HepG2 (cell line): ENCODE measurements around the gene RNASE13. TPM values are rescaled to one million over a fixed set of nuclear protein-coding genes. Genes with fewer than 3 reads are reported as not detected.
A peak's percentile ranks its signal among the peaks of the same experiment; 100 is the strongest.
"Not testable (repeated sequence)": the region's sequence is repeated elsewhere in the genome, so short reads cannot be mapped to it uniquely, and the experiment has no call there.

Experiments used
- ATAC-seq: fragments of 200-7000 bp; cut with Tn5 transposase; 3 replicates; pipeline ENCODE4 v1.9.1; 2020; ENCODE audit warnings: mild to moderate bottlenecking, moderate library complexity
- BruUV-seq: library from RNA; stranded (reverse); fragments of 400-500 nt; replicated peaks from 2 replicates; lab custom pipeline; 2021; lab: Mats Ljungman, UMichigan
- CTCF ChIA-PET: fragments of 300-600 bp; formaldehyde crosslinking; extraction: SDS; loops from one replicate; lab custom pipeline; 2021; ENCODE audit warnings: low total read pairs, inconsistent platforms, low intra/inter-chr PET ratio; lab: Yijun Ruan, JAX
- POLR2A ChIA-PET: fragments of 350-600 bp; sonication (Branson Sonifier 250); formaldehyde crosslinking; loops from one replicate; lab custom pipeline; 2020; ENCODE audit warnings: antibody characterized with exemption, inconsistent platforms; lab: Yijun Ruan, JAX
- DNase-seq: peaks from one replicate; pipeline ENCODE4 v3.0.0-alpha.2; 2015; ENCODE audit warnings: low spot score
- FAIRE-seq: peaks from 3 replicates; lab custom pipeline; 2011; peaks lifted over from hg19 to GRCh38; lab: Jason Lieb, UNC
- H2AFZ ChIP-seq: one replicate; pipeline ENCODE4 v1.6.1; 2011; ENCODE audit warnings: low read length, inconsistent platforms
- H3K27ac ChIP-seq: fragments of 300-600 bp; 3 replicates; pipeline ENCODE4 v1.8.0; 2011; ENCODE audit warnings: mixed run types, mild to moderate bottlenecking, mixed read lengths, low read length, inconsistent platforms; ENCODE audit not compliant: insufficient read depth; ENCODE audit errors: extremely low read length
- H3K27me3 ChIP-seq, 2 experiments: fragments of 200-600 bp in 1 of 2; 2 replicates in 1 of 2; 3 replicates in 1 of 2; pipeline versions ENCODE4 v1.6.0 to v1.8.0; 2011; ENCODE audit warnings: low read length in 2 of 2, mild to moderate bottlenecking in 2 of 2, moderate library complexity in 2 of 2, inconsistent platforms in 1 of 2; ENCODE audit not compliant: insufficient read depth in 2 of 2, control insufficient read depth in 1 of 2
- H3K36me3 ChIP-seq, 2 experiments: fragments of 200-600 bp in 1 of 2; replicated peaks in 1 of 2; 2 replicates in 1 of 2; 3 replicates in 1 of 2; pipeline versions ENCODE4 v1.5.1 to v1.8.0; 2011; ENCODE audit warnings: low read length in 2 of 2, inconsistent platforms in 1 of 2; ENCODE audit not compliant: insufficient read depth in 2 of 2, control insufficient read depth in 1 of 2
- H3K4me1 ChIP-seq: 2 replicates; pipeline ENCODE4 v1.5.1; 2012; ENCODE audit warnings: low read length, inconsistent platforms; ENCODE audit not compliant: insufficient read depth
- H3K4me2 ChIP-seq: 2 replicates; pipeline ENCODE4 v1.6.0; 2011; ENCODE audit warnings: low read depth, low read length, inconsistent platforms
- H3K4me3 ChIP-seq, 3 experiments: fragments of 200-600 bp in 1 of 3; sonication (generic), shearing (Covaris generic) in 1 of 3; replicated peaks in 1 of 3; 2 replicates each; pipeline ENCODE4 v1.5.1; 2011 to 2016; ENCODE audit warnings: low read length in 3 of 3, inconsistent platforms in 2 of 3, low read depth in 2 of 3, mild to moderate bottlenecking in 2 of 3, control low read depth in 1 of 3, mixed read lengths in 1 of 3; ENCODE audit not compliant: insufficient read depth in 1 of 3
- H3K79me2 ChIP-seq: one replicate; pipeline ENCODE4 v1.6.1; 2011; ENCODE audit warnings: low read length, inconsistent platforms; ENCODE audit not compliant: insufficient read depth
- H3K9ac ChIP-seq: 2 replicates; pipeline ENCODE4 v1.6.0; 2011; ENCODE audit warnings: mild to moderate bottlenecking, low read depth, low read length, inconsistent platforms; ENCODE audit not compliant: insufficient read depth
- H3K9me3 ChIP-seq: 2 replicates; pipeline ENCODE4 v1.5.1; 2012; ENCODE audit warnings: mild to moderate bottlenecking, low read length
- H4K20me1 ChIP-seq: 2 replicates; pipeline ENCODE4 v1.6.0; 2011; ENCODE audit warnings: inconsistent platforms, mild to moderate bottlenecking, low read length, moderate library complexity; ENCODE audit not compliant: insufficient read depth
- ARNT ChIP-seq: fragments of 450-650 bp; IDR thresholded peaks from 2 replicates; pipeline ENCODE4 v1.6.1; 2017
- ATF1 ChIP-seq: IDR thresholded peaks from 2 replicates; pipeline ENCODE4 v1.6.1; 2016; ENCODE audit warnings: mild to moderate bottlenecking, control low read depth
- HDAC6 ChIP-seq: fragments of 200-600 bp; sonication (generic); IDR thresholded peaks from 2 replicates; pipeline ENCODE4 v1.7.0; 2017; ENCODE audit warnings: mild to moderate bottlenecking, antibody characterized with exemption, low read length, low read depth
- KAT8 ChIP-seq: IDR thresholded peaks from 2 replicates; pipeline ENCODE4 v1.6.1; 2016; ENCODE audit warnings: missing genetic modification reagents, missing compliant biosample characterization
- KMT2A ChIP-seq: sonication (generic); formaldehyde crosslinking; IDR thresholded peaks from 2 replicates; pipeline ENCODE4 v1.4.0; 2020; ENCODE audit warnings: missing genetic modification reagents
- NAIF1 ChIP-seq: sonication (generic); formaldehyde crosslinking; IDR thresholded peaks from 2 replicates; pipeline ENCODE4 v1.5.0; 2020; ENCODE audit warnings: mild to moderate bottlenecking, missing genetic modification reagents, borderline replicate concordance
- NCOR1 ChIP-seq: fragments of 200-600 bp; sonication (generic); IDR thresholded peaks from 2 replicates; pipeline ENCODE4 v1.7.0; 2017; ENCODE audit warnings: antibody characterized with exemption, low read length, borderline replicate concordance
- RBAK ChIP-seq: sonication (generic); formaldehyde crosslinking; IDR thresholded peaks from 2 replicates; pipeline ENCODE4 v1.5.1; 2020; ENCODE audit warnings: mild to moderate bottlenecking, missing genetic modification reagents
- THYN1 ChIP-seq: sonication (generic); formaldehyde crosslinking; IDR thresholded peaks from 2 replicates; pipeline ENCODE4 v1.8.1; 2023; ENCODE audit warnings: low read depth, mild to moderate bottlenecking, moderate library complexity, missing genetic modification reagents, borderline replicate concordance
- ZFP41 ChIP-seq: sonication (generic); formaldehyde crosslinking; IDR thresholded peaks from 2 replicates; pipeline ENCODE4 v1.4.0; 2020; ENCODE audit warnings: mild to moderate bottlenecking, missing genetic modification reagents, borderline replicate concordance
- ZKSCAN1 ChIP-seq: fragments of 150-350 bp; IDR thresholded peaks from 2 replicates; pipeline ENCODE4 v1.6.1; 2014; ENCODE audit warnings: low read length
- ZNF33A ChIP-seq: sonication (generic); formaldehyde crosslinking; IDR thresholded peaks from 2 replicates; pipeline ENCODE4 v1.5.1; 2020; ENCODE audit warnings: missing genetic modification reagents, mild to moderate bottlenecking, moderate library complexity, borderline replicate concordance
- ZNF501 ChIP-seq: sonication (generic); formaldehyde crosslinking; IDR thresholded peaks from 2 replicates; pipeline ENCODE4 v1.5.1; 2020; ENCODE audit warnings: mild to moderate bottlenecking, moderate library complexity, missing genetic modification reagents
- ZNF547 ChIP-seq: sonication (generic); formaldehyde crosslinking; IDR thresholded peaks from 2 replicates; pipeline ENCODE4 v1.5.1; 2020; ENCODE audit warnings: mild to moderate bottlenecking, missing genetic modification reagents
- ZNF615 ChIP-seq: sonication (generic); formaldehyde crosslinking; IDR thresholded peaks from 2 replicates; pipeline ENCODE4 v1.5.0; 2020; ENCODE audit warnings: mild to moderate bottlenecking, missing genetic modification reagents, borderline replicate concordance
- ZNF749 ChIP-seq: sonication (generic); formaldehyde crosslinking; IDR thresholded peaks from 2 replicates; pipeline ENCODE4 v1.8.0; 2022; ENCODE audit warnings: mild to moderate bottlenecking, missing genetic modification reagents, moderate library complexity, borderline replicate concordance
- ZSCAN31 ChIP-seq: sonication (generic); formaldehyde crosslinking; IDR thresholded peaks from 2 replicates; pipeline ENCODE4 v1.5.0; 2020; ENCODE audit warnings: low read depth, mild to moderate bottlenecking, missing genetic modification reagents
- WGBS: methylation state at CpG from one replicate; pipeline ENCODE4 v1.1.6; 2017; ENCODE audit warnings: low lambda C conversion rate; 5-methylcytosine and 5-hydroxymethylcytosine counted together
- in situ Hi-C: cut with HindIII; loops from 2 replicates; pipeline ENCODE4 v1.10.0; 2017; ENCODE audit warnings: low pct_unique_long_range_greater_than_20kb; ENCODE audit not compliant: extremely low pct_ligation_motif_present
- intact Hi-C: fragments of 100-400 bp; cut with micrococcal nuclease; formaldehyde crosslinking; loops from one replicate; pipeline ENCODE4 v1.10.0; 2022; ENCODE audit not compliant: unreplicated experiment
- polyA plus RNA-seq, 8 experiments: library from polyadenylated mRNA; depleted of rRNA in 3 of 8; stranded (reverse) in 7 of 8; unstranded in 1 of 8; fragments of >200 nt; fragmentation: Illumina TruSeq in 4 of 8; extraction: Trizol in 4 of 8; gene quantifications; 2 replicates each; pipeline versions ENCODE4 v1.2.1 to v1.2.3, GENCODE V29; 2011 to 2016; ENCODE audit warnings: low read depth in 4 of 8, missing spikeins in 1 of 8, mixed read lengths in 1 of 8; ENCODE audit not compliant: insufficient read depth in 1 of 8
- total RNA-seq, 5 experiments: library from RNA; depleted of rRNA; stranded (reverse); fragments of >200 nt; fragmentation: Illumina TruSeq; extraction: Trizol; gene quantifications; 2 replicates each; pipeline ENCODE4 v1.2.3, GENCODE V29; 2016; ENCODE audit warnings: low read depth in 1 of 5

RNASE13 gene
- total and polyA plus RNA-seq, 2 of the 13 experiments (the other 11 are each of a cell fraction or from before 2014, with no cell fraction given) = 1.0 TPM; not detected in 1

DNA sequence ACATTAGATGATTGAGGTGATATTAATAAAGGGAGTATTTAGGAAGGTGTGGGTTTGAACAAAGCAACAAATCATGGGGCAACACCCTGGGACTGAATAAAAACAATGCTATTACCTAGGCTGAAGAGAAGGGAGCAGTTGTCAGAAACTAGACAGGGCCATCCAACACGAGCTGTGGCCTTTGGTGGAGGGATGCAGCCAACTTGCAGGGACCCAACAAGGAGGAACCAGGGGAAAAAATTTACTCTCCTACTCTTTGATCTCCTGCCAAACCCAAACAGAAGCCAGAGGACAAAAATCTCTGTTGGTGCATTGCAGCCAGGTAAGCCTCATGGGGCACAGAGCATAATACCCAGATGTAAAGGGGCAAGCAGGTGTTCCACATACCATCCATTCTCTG lies 23.5 kb downstream of the RNASE13 start:
- ChIA-PET POLR2A (interaction anchor here (0.8 to 8.0 kb wide), 3 partner anchors 29 to 60 kb away, joined by 4 to 112 read pairs (median 5); partner anchors contain the start of gene ARHGEF40), CTCF (interaction anchor here (2.5 to 7.1 kb wide), 2 partner anchors 80 to 94 kb away, joined by 7 to 174 read pairs; no protein-coding TSS in a partner anchor)
- DNase-seq = no peak
- no peak for FAIRE-seq
- no peaks in the 10 kb centered on the region for H4K20me1 ChIP-seq
- ATAC-seq = no peak
- no peaks in the 10 kb centered on the region for H3K36me3 ChIP-seq
- intact Hi-C loops (no loop called here), in situ Hi-C loops (no loop called here)
- H3K79me2 ChIP-seq = no peaks in the 10 kb centered on the region
- WGBS = 6% methylated on average over 1 of the region's 1 CpG
- H3K27ac ChIP-seq = no peak overlapping the region
- no peak overlapping the region for H2AFZ ChIP-seq
- H3K9me3 ChIP-seq = no peaks in the 10 kb centered on the region
- H3K4me1 ChIP-seq = peaks cover 52% of the 10 kb centered on the region
- H3K27me3 ChIP-seq = peaks cover 0 to 3% of the 10 kb centered on the region in 2 experiments; a peak in 1 of 5 replicates
- no TSS peak for BruUV-seq
- H3K9ac ChIP-seq = no peak overlapping the region
- H3K4me2 ChIP-seq = no peak overlapping the region
- H3K4me3 ChIP-seq = no peak overlapping the region
- TF ChIP-seq KAT8 (CRISPR knock-in tag) (no peak), ARNT (no peak), NCOR1 (no peak), ZNF33A (CRISPR knock-in tag) (no peak), ATF1 (CRISPR knock-in tag) (no peak), ZNF615 (CRISPR knock-in tag) (no peak), THYN1 (CRISPR knock-in tag) (no peak), RBAK (CRISPR knock-in tag) (no peak), ZSCAN31 (no peak), ZKSCAN1 (no peak), ZNF749 (CRISPR knock-in tag) (no peak), ZFP41 (CRISPR knock-in tag) (no peak), ZNF501 (CRISPR knock-in tag) (no peak), KMT2A (CRISPR knock-in tag) (no peak), NAIF1 (no peak), HDAC6 (no peak), ZNF547 (CRISPR knock-in tag) (no peak)
- TF ChIP-seq, all 625 proteins: peak for 0

DNA sequence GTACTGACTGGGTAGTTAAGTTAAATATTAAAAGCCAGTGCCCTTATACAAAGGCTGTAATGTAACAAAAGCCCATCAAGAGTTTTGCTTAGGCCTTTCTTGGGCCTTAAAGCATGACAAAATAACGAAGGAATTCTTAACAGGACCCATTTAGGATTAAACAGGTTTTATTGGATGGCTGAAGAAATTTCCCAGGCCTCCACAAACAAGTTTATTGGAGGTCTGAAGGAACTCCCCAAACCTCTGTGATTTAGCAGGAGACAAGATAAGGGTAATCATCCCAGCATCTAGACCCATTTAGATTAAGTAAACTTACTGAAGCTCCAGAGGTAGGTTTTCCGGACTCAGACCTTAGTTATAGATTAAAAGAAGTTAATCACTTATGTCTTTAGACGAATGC lies 24.9 kb downstream of the RNASE13 start:
- ATAC-seq, CTCF ChIA-PET, H3K9me3 ChIP-seq, DNase-seq, intact Hi-C loops, H3K36me3 ChIP-seq, H2AFZ ChIP-seq, in situ Hi-C loops, H4K20me1 ChIP-seq, FAIRE-seq, H3K27ac ChIP-seq, POLR2A ChIA-PET, H3K79me2 ChIP-seq, H3K27me3 ChIP-seq, H3K9ac ChIP-seq, BruUV-seq: not testable (repeated sequence)
- 5% methylated on average over 3 of the region's 3 CpGs for WGBS
- Histone ChIP-seq H3K4me1 (peaks cover 44% of the 10 kb centered on the region), H3K4me3 (0 out of 6 replicates have a peak overlapping the region, but pooled peaks of 1 of the 3 experiments have one; percentile 2), H3K4me2 (peak overlapping the region; percentile 38)
